NCI-H82 treated with DMSO at 0.1 percent for 48 hours (cell line): ENCODE results near the gene HBS1L.

Source experiments
- DNase-seq: peaks from one replicate; lab custom pipeline; 2025; ENCODE audit not compliant: unreplicated experiment; lab: John Stamatoyannopoulos, UW

Gene HBS1L

DNA sequence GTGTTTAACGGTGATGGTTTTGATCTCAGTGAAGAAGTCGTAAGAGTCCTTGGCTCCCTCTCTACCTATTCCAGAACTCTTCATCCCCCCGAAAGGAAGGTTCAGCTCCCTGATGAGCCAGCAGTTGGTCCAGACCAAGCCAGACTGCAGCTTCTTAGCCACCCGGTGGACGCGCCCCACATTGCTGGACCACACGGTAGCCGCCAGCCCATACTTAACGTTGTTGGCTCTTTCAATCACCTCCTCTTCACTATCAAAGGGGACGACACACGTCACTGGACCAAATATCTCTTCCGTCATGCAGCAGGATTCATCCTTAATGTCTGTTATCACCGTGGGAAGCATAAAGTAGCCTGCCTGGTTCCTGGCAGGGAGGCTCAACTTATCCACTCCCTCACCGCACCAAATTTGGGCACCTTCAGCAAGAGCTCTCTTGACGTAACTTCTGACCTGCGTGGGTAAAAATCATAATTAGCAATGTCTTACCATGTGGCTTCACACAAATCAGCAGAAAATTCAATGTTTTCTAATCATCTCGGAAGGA, 136.1 kb downstream of the HBS1L start:
- DNase-seq, result no peak

DNA sequence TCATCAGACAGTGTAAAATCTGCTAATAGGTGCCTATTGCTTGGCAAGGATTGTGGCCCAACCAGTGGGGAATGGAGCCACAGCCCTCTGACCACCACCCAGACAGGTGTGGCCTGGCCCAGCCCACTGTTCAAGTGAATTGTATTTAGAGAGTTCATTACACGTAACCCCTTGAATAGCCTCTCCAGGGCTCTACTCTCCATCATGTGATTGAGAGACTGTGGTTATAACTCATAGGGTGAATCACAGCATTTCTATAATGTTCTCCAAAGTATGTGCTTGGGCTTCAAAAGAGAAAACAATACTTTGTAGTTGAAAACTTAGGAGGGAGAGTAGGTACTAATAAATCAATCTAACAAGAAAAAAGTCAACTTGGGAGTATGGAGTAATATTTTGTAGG, 143.1 kb downstream of the HBS1L start:
- no peak for DNase-seq

DNA sequence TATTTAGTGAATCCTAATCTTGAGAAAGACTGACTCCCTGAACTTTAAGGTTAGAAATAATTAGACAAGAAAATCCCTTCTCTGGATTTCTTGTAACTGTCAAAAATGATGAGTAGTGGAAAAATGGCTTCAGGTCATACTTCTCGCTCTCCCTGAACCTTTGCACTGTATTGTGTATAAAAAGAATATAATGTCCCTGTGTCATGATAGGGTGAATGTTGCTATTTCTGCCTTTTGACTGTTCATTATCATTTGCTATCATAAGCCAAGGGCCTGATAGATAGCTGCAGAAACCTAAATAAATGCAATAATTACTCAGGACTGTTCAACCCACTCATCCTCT, 144.1 kb downstream of the HBS1L start:
- no peak for DNase-seq
